Adrenal gland (tissue), 12 donors: Measurements from ENCODE around the gene H2BK1. TPM values are rescaled to one million over a fixed set of nuclear protein-coding genes. Genes with fewer than 3 reads are reported as not detected.
A peak's percentile ranks its signal among the peaks of the same experiment; 100 is the strongest.

ENCODE experiments used
- DNase-seq, 7 donors: peaks; one replicate each; pipeline ENCODE4 v3.0.0-alpha.2; 2019 to 2020
- H3K27ac ChIP-seq, 5 donors: fragments of 200-600 bp; sonication (generic) in 4 of 5; 1 replicate in 3 of 5; 2 replicates in 2 of 5; pipeline versions ENCODE4 v1.5.1 to v1.8.0; 2016 to 2020; ENCODE audit warnings: mild to moderate bottlenecking in 1 of 5
- H3K27me3 ChIP-seq: fragments of 200-600 bp; 2 replicates; pipeline ENCODE4 v1.8.0; 2021
- H3K36me3 ChIP-seq, 2 donors: fragments of 200-600 bp; replicated peaks in 1 of 2; 1 replicate in 1 of 2; 2 replicates in 1 of 2; pipeline versions ENCODE4 v1.5.1 to v1.8.0; 2018 to 2022
- H3K4me1 ChIP-seq, 2 donors: fragments of 200-600 bp; replicated peaks in 1 of 2; 1 replicate in 1 of 2; 2 replicates in 1 of 2; pipeline versions ENCODE4 v1.5.1 to v1.8.0; 2018 to 2021
- H3K4me3 ChIP-seq, 4 donors: fragments of 200-600 bp; sonication (generic) in 3 of 4; one replicate each; pipeline ENCODE4 v1.5.1; 2016 to 2018
- H3K9me3 ChIP-seq, 3 donors: fragments of 200-600 bp; sonication (generic) in 1 of 3; replicated peaks in 1 of 3; 1 replicate in 2 of 3; 2 replicates in 1 of 3; pipeline versions ENCODE4 v1.5.1 to v1.8.0; 2016 to 2021
- POLR2A ChIP-seq, 2 donors: fragments of 450-650 bp; IDR thresholded peaks; one replicate each; pipeline ENCODE4 v1.6.1; 2017; ENCODE audit warnings: antibody characterized with exemption in 2 of 2, mild to moderate bottlenecking in 2 of 2, moderate library complexity in 1 of 2
- whole genome bisulfite sequencing, 4 donors: extraction: QIAGEN DNeasy Blood & Tissue Kit in 2 of 4; methylation state at CpG; one replicate each; pipeline versions ENCODE4 v1.1.5 to v1.1.7; 2013 to 2017; 5-methylcytosine and 5-hydroxymethylcytosine counted together
- intact Hi-C, 2 donors: fragments of 100-400 bp; cut with DNase I; formaldehyde crosslinking; loops; one replicate each; pipeline versions ENCODE4 v1.14.1 to v1.15.0; 2022 to 2023
- polyA plus RNA-seq, 3 donors: library from polyadenylated mRNA; stranded (reverse); fragments of 200-250 nt in 2 of 3; fragments of 350-450 nt in 1 of 3; fragmentation: Illumina TruSeq in 1 of 3; extraction: RNeasy Lipid Tissue Mini Kit (QIAGEN cat#74804) in 1 of 3; gene quantifications; one replicate each; pipeline ENCODE4 v1.2.3, GENCODE V29; 2013 to 2014
- total RNA-seq, 9 donors: library from RNA; depleted of rRNA in 4 of 9; stranded (reverse); fragments of >200 nt in 4 of 9; fragments of 120-200 nt in 1 of 9; fragmentation: NEBNext Ultra II Directional in 1 of 9; extraction: Animal tissue kit (Norgen Biotek cat#: 25700) in 1 of 9; gene quantifications; one replicate each; pipeline versions ENCODE4 v1.1.0 to v1.2.4, GENCODE V29; 2013 to 2023
- TF ChIP-seq, protein P1 (sequence below), 6 experiments: fragments of 450-650 bp in 4 of 6; fragments of 200-600 bp in 2 of 6; sonication (generic) in 1 of 6; IDR thresholded peaks; 1 replicate in 5 of 6; 2 replicates in 1 of 6; pipeline versions ENCODE4 v1.5.1 to v1.8.0; 2016 to 2021; ENCODE audit warnings: antibody characterized with exemption in 6 of 6, mild to moderate bottlenecking in 2 of 6, moderate library complexity in 1 of 6
- donor health status: healthy with polysubstance abuse.
- donor health status: Bipolar disorder and iron deficiency.
- donor health status: DM: yes; HTN: yes; CAD: no.
- donor health status: DM: no; HTN: no; CAD: no.
- donor health status: DM: no; HTN: no; CAD: no.
- donor health status: DM: yes; HTN: yes; CAD: no.

The H2BK1 gene
- total and polyA plus RNA-seq, 12 donors, result not detected

DNA sequence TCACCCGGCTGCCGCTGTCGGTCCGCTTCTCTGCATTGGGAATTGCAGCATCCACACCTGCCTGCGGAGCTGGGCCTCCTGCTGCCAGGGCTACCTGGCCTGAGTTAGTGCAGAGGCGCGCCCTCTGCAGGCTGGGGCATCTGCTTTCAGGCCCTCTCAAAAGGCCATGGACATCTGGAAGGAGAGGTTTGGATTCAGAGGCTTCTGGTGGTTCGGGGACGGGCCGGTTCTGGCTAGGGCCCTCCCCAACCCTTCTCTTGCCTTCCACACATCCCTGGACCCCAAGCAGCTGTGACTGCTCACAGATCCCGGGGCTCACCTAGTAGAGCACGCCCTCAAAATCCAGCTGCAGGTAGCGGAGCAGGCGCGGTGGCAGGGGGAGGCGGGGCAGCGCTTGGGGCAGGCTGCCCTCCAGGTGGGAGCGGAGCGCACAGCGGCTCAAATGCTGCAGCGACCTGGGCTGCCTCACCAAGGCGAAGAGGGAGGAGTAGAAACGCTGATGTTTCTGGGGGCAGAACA, 34.4 kb downstream of the H2BK1 start:
- no peak for DNase-seq
- Histone ChIP-seq H3K4me3 (no peak overlapping the region), H3K9me3 (no peaks in the 10 kb centered on the region), H3K36me3 (no peaks in the 10 kb centered on the region), H3K27ac (no peak overlapping the region), H3K4me1 (no peaks in the 10 kb centered on the region), H3K27me3 (peaks cover 14% of the 10 kb centered on the region)
- no peak for TF ChIP-seq POLR2A (IDR thresholded peaks at IDR 0.05)
- TF ChIP-seq, protein P1, sequence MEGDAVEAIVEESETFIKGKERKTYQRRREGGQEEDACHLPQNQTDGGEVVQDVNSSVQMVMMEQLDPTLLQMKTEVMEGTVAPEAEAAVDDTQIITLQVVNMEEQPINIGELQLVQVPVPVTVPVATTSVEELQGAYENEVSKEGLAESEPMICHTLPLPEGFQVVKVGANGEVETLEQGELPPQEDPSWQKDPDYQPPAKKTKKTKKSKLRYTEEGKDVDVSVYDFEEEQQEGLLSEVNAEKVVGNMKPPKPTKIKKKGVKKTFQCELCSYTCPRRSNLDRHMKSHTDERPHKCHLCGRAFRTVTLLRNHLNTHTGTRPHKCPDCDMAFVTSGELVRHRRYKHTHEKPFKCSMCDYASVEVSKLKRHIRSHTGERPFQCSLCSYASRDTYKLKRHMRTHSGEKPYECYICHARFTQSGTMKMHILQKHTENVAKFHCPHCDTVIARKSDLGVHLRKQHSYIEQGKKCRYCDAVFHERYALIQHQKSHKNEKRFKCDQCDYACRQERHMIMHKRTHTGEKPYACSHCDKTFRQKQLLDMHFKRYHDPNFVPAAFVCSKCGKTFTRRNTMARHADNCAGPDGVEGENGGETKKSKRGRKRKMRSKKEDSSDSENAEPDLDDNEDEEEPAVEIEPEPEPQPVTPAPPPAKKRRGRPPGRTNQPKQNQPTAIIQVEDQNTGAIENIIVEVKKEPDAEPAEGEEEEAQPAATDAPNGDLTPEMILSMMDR (IDR thresholded peaks at IDR 0.05), result no peak
- intact Hi-C loops, result loop anchor here in 1 of 2 donors (10.0 kb wide), 1 partner anchor 129 kb away; no protein-coding TSS in a partner anchor
- 70 to 84% (median 78%) methylated on average over 15 to 23 of the region's 23 CpGs for WGBS, 4 donors

- intact Hi-C loops, result loop anchor here in 1 of 2 donors (10.0 kb wide), 1 partner anchor 130 kb away; no protein-coding TSS in a partner anchor
- Histone ChIP-seq H3K4me1 (no peaks in the 10 kb centered on the region), H3K9me3 (no peaks in the 10 kb centered on the region), H3K27ac (no peak overlapping the region), H3K4me3 (no peak overlapping the region), H3K27me3 (peaks cover 14% of the 10 kb centered on the region), H3K36me3 (no peaks in the 10 kb centered on the region)
- 75 to 82% (median 77%) methylated on average over 16 of the region's 16 CpGs for WGBS, 4 donors
- TF ChIP-seq, protein P1 (IDR thresholded peaks at IDR 0.05), result no peak
- TF ChIP-seq POLR2A (IDR thresholded peaks at IDR 0.05), result no peak
- DNase-seq, result no peak
Observed at GRCh38 chr7:151175047-151175792, 35.1 kb downstream of the H2BK1 start.

GRCh38 chr7:151174246-151175046, 35.8 kb downstream of the H2BK1 start:
- peaks cover 14% of the 10 kb centered on the region for H3K27me3 ChIP-seq

More at GRCh38 chr7:151174246-151175046, 35.8 kb downstream of the H2BK1 start:
- intact Hi-C loops, result loop anchor here in 1 of 2 donors (5.0 to 10.0 kb wide), 2 partner anchors 52 to 130 kb away; no protein-coding TSS in a partner anchor
- H3K36me3 ChIP-seq, result no peaks in the 10 kb centered on the region
- peak in 6 of 7 donors; percentile 30 to 63 (median 58) for DNase-seq
- H3K27ac ChIP-seq, result no peak overlapping the region
- H3K4me3 ChIP-seq, result no peak overlapping the region
- no peaks in the 10 kb centered on the region for H3K9me3 ChIP-seq
- 55 to 75% (median 63%) methylated on average over 17 to 77 of the region's 77 CpGs for WGBS, 4 donors
- TF ChIP-seq POLR2A (IDR thresholded peaks at IDR 0.05), result no peak
- TF ChIP-seq, protein P1 (IDR thresholded peaks at IDR 0.05), result no peak
- H3K4me1 ChIP-seq, result no peaks in the 10 kb centered on the region
